K562 (cell line): Measurements from ENCODE around the gene ANKRD13C.

Experiments used
- KLF16 ChIP-seq: IDR thresholded peaks from 2 replicates; pipeline ENCODE4 v1.6.1; 2016; ENCODE audit warnings: antibody characterized with exemption
- POLR2A ChIP-seq: fragments of 450-650 bp; conservative IDR thresholded peaks from 2 replicates; pipeline ENCODE4 v1.6.1; 2016
- SAP30 ChIP-seq: fragments of 200-600 bp; sonication (generic); IDR thresholded peaks from 2 replicates; pipeline ENCODE4 v1.6.1; 2012; ENCODE audit warnings: borderline replicate concordance, low read depth, mild to moderate bottlenecking, moderate library complexity, low read length, control low read depth, inconsistent platforms; ENCODE audit not compliant: insufficient read depth, poor library complexity, severe bottlenecking
- TAF1 ChIP-seq: IDR thresholded peaks from 2 replicates; pipeline ENCODE4 v1.6.1; 2011; ENCODE audit warnings: mild to moderate bottlenecking, low read length, moderate library complexity; ENCODE audit not compliant: insufficient read depth, control insufficient read depth, severe bottlenecking; ENCODE audit errors: extremely low read depth
- ZC3H4 ChIP-seq: sonication (generic); formaldehyde crosslinking; IDR thresholded peaks from 2 replicates; pipeline ENCODE4 v1.9.0; 2021; ENCODE audit warnings: missing genetic modification reagents, borderline replicate concordance
- ZNF766 ChIP-seq: fragments of 200-800 bp; sonication (Bioruptor generic); conservative IDR thresholded peaks from 2 replicates; pipeline ENCODE4 v1.6.1; 2016; ENCODE audit warnings: missing genetic modification characterization, missing compliant biosample characterization
- TF ChIP-seq, protein P1 (sequence below): sonication (generic); formaldehyde crosslinking; IDR thresholded peaks from 2 replicates; pipeline ENCODE4 v1.8.1; 2023; ENCODE audit warnings: mild to moderate bottlenecking, missing genetic modification reagents
- TF ChIP-seq, protein P2 (sequence below): sonication (generic); formaldehyde crosslinking; IDR thresholded peaks from 2 replicates; pipeline ENCODE4 v1.8.1; 2023; ENCODE audit warnings: mild to moderate bottlenecking, missing genetic modification reagents

DNA sequence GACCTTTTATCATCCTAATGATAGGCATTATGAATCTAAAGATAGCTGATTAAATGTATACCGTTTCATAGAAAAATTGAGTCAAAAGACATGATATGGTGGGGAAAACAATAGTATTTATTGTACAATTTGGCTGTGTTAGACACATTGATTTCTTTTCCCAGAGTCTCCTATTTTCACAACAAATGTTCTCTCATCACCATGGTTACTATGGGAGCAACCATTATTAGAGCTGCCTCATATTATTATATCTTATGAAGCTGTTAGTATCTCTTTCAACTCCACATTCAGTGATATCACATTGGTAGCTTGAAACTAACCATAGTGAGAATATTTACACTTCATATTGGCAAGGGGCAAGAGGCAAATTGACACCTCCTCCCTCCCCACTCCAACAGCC, 45.8 kb upstream of the ANKRD13C start:
- TF ChIP-seq ZNF766 (CRISPR knock-in tag), result no peak
- TF ChIP-seq, protein P1, sequence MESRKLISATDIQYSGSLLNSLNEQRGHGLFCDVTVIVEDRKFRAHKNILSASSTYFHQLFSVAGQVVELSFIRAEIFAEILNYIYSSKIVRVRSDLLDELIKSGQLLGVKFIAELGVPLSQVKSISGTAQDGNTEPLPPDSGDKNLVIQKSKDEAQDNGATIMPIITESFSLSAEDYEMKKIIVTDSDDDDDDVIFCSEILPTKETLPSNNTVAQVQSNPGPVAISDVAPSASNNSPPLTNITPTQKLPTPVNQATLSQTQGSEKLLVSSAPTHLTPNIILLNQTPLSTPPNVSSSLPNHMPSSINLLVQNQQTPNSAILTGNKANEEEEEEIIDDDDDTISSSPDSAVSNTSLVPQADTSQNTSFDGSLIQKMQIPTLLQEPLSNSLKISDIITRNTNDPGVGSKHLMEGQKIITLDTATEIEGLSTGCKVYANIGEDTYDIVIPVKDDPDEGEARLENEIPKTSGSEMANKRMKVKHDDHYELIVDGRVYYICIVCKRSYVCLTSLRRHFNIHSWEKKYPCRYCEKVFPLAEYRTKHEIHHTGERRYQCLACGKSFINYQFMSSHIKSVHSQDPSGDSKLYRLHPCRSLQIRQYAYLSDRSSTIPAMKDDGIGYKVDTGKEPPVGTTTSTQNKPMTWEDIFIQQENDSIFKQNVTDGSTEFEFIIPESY (CRISPR knock-in tag), result no peak
- no peak for TF ChIP-seq ZC3H4 (CRISPR knock-in tag)
- TF ChIP-seq TAF1, result no peak
- no peak for TF ChIP-seq KLF16
- TF ChIP-seq, protein P2, sequence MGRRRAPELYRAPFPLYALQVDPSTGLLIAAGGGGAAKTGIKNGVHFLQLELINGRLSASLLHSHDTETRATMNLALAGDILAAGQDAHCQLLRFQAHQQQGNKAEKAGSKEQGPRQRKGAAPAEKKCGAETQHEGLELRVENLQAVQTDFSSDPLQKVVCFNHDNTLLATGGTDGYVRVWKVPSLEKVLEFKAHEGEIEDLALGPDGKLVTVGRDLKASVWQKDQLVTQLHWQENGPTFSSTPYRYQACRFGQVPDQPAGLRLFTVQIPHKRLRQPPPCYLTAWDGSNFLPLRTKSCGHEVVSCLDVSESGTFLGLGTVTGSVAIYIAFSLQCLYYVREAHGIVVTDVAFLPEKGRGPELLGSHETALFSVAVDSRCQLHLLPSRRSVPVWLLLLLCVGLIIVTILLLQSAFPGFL (CRISPR knock-in tag), result no peak
- TF ChIP-seq POLR2A, result no peak
- TF ChIP-seq SAP30, result no peak
